AG09309 (cell line): Measurements from ENCODE around the gene CENPA.

Source experiments
- DNase-seq: peaks from one replicate; pipeline ENCODE4 v3.0.0-alpha.2; 2010; ENCODE audit warnings: low read depth
- H3K4me3 ChIP-seq: 2 replicates; pipeline ENCODE4 v1.5.1; 2011; ENCODE audit warnings: mild to moderate bottlenecking, low read depth, low read length, moderate library complexity; ENCODE audit not compliant: control insufficient read depth
- TF ChIP-seq, protein P1 (sequence below): IDR thresholded peaks from 2 replicates; pipeline ENCODE4 v1.5.1; 2011; ENCODE audit warnings: mild to moderate bottlenecking, low read depth, low read length, inconsistent platforms; ENCODE audit not compliant: insufficient read depth, control insufficient read depth; ENCODE audit errors: missing control alignments

The CENPA gene

GRCh38 chr2:26752656-26753055, 33.2 kb upstream of the CENPA start:
- TF ChIP-seq, protein P1, sequence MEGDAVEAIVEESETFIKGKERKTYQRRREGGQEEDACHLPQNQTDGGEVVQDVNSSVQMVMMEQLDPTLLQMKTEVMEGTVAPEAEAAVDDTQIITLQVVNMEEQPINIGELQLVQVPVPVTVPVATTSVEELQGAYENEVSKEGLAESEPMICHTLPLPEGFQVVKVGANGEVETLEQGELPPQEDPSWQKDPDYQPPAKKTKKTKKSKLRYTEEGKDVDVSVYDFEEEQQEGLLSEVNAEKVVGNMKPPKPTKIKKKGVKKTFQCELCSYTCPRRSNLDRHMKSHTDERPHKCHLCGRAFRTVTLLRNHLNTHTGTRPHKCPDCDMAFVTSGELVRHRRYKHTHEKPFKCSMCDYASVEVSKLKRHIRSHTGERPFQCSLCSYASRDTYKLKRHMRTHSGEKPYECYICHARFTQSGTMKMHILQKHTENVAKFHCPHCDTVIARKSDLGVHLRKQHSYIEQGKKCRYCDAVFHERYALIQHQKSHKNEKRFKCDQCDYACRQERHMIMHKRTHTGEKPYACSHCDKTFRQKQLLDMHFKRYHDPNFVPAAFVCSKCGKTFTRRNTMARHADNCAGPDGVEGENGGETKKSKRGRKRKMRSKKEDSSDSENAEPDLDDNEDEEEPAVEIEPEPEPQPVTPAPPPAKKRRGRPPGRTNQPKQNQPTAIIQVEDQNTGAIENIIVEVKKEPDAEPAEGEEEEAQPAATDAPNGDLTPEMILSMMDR = no peak
- DNase-seq = no peak

DNA sequence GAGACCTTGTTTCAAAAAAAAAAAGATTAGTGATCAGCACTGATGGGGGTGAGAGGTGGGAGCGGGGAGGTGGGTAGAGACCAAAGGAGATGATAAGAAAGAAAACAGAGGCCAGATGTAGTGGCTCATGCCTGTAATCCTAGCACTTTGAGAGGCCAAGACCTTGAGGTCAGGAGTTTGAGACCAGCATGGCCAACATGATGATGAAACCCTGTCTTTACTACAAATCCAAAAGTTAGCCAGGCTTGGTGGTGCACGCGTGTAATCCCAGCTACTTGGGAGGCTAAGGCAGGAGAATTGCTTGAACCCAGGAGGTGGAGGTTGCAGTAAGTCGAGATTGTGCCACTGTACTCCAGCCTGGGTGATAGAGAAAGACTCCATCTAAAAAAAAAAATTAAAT, 31.3 kb upstream of the CENPA start:
- TF ChIP-seq, protein P1 = no peak
- H3K4me3 ChIP-seq = no peak overlapping the region
- DNase-seq = no peak

More at GRCh38 chr2:26752656-26753055, 33.2 kb upstream of the CENPA start:
- no peak overlapping the region for H3K4me3 ChIP-seq

- TF ChIP-seq, protein P1 = no peak
- H3K4me3 ChIP-seq = no peak overlapping the region
- DNase-seq = no peak
These were observed 30.7 kb upstream of the CENPA start for GRCh38 chr2:26754972-26755670.

GRCh38 chr2:26756337-26756736, 29.5 kb upstream of the CENPA start:
- no peak overlapping the region for H3K4me3 ChIP-seq
- no peak for DNase-seq
- TF ChIP-seq, protein P1 = no peak

DNA sequence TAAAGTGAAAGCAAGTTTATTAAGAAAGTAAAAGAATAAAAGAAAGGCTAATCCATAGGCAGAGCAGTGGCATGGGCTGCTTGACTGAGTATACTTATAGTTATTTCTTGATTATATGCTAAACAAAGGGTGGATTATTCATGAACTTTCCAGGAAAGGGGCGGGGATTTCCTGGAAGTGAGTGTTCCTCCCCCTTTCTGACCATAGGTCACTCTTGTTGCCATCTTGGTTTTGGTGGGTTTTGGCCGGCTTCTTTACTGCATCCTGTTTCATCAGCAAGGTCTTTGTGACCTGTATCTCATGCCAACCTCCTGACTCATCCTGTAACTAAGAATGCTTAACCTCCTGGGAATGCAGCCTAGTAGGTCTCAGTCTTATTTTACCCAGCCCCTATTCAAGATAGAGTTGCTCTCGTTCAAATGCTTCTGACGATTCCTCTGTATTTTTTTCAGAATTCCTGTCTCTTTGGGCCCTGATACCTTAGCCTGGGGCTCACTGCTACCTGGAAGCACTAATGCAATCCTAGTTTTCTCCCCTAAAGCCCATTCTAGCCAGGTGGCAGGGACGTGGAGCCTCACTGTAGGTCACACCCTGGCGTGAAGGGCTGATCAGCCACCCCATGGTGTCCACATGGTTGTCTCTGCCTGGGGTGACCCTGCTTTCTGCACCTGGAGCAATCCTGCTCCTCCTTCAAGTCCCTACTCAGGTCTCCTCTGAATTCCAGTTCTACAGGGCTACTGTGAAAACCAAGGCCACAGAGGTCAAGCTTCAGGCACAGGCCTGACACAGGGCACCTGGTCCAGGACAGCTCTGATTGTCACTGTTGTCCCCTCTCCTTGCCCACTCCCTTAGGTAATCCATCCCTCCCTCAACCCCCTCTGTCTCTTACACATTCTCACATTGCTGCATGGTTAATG, 27.7 kb upstream of the CENPA start:
- DNase-seq = peak; percentile 97
- no peak overlapping the region for H3K4me3 ChIP-seq
- TF ChIP-seq, protein P1 = no peak

- TF ChIP-seq, protein P1 = no peak
- no peak for DNase-seq
- H3K4me3 ChIP-seq = no peak overlapping the region
These were observed 27.0 kb upstream of the CENPA start for GRCh38 chr2:26758790-26759321.
